A549 (cell line): Measurements from ENCODE around the gene SLC35A2.

ENCODE experiments used
- BHLHE40 ChIP-seq: IDR thresholded peaks from 2 replicates; pipeline ENCODE4 v1.6.1; 2012; ENCODE audit warnings: low read depth, low read length, inconsistent platforms
- CBX2 ChIP-seq: fragments of 200-600 bp; sonication (generic); IDR thresholded peaks from 2 replicates; pipeline ENCODE4 v1.6.1; 2016; ENCODE audit warnings: low read depth, mild to moderate bottlenecking, borderline replicate concordance
- CEBPB ChIP-seq, 2 experiments: fragments of >200 bp in 1 of 2; sonication (Bioruptor Twin) in 1 of 2; formaldehyde crosslinking in 1 of 2; IDR thresholded peaks; 2 replicates each; pipeline ENCODE4 v1.6.1; 2012 to 2016
- CTCF ChIP-seq: fragments of >200 bp; sonication (Bioruptor Twin); formaldehyde crosslinking; IDR thresholded peaks from 3 replicates; pipeline ENCODE4 v1.5.1; 2016
- EP300 ChIP-seq, 2 experiments: fragments of >200 bp; sonication (Bioruptor Twin); formaldehyde crosslinking; IDR thresholded peaks; 2 replicates in 1 of 2; 3 replicates in 1 of 2; pipeline ENCODE4 v1.6.1; 2016 to 2017
- KDM1A ChIP-seq: fragments of 200-600 bp; sonication (generic); IDR thresholded peaks from 2 replicates; pipeline ENCODE4 v1.6.1; 2016; ENCODE audit warnings: low read depth, mild to moderate bottlenecking
- POLR2A ChIP-seq: IDR thresholded peaks from 2 replicates; pipeline ENCODE4 v1.6.1; 2012; ENCODE audit warnings: mild to moderate bottlenecking, low read length
- POLR2AphosphoS2 ChIP-seq: conservative IDR thresholded peaks from 2 replicates; pipeline ENCODE4 v1.6.1; 2012; ENCODE audit warnings: low read length, improper control_type of control experiment, inconsistent platforms
- TF ChIP-seq, protein P1 (sequence below): IDR thresholded peaks from 2 replicates; pipeline ENCODE4 v1.6.1; 2012

DNA sequence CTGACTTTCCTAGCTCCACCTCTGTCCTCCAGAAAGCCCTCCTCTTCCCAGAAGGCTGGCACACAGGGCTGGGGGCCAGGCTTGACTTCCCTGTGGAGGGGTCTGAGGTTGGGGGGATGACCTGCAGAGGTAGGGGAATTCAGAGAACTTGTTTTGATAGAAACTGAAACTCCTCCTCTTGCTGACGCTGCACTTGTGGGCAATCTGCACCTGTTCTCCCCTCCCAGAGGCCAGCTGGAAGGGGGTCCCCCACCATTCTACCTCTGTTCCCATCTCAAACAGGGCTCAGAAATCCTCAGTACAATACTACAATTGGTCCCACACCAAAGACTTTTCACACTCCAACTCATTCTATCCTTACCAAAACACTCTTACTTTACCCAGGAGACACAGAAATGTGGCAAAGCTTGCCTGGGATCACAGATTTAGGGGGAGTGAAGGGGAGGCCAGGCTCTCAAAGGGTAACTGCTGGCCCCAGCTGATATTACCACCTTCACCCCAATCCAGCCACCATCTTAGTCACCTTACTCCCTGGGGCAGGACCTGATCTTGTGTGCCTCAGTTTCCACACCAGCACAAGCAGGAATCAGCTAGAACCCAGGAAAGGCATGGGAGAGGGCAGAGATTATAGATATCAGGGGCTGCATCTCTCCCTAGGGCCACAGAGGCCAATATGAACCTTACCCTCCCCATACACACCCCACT lies 27.4 kb upstream of the SLC35A2 start:
- TF ChIP-seq POLR2AphosphoS2, result no peak
- TF ChIP-seq, protein P1, sequence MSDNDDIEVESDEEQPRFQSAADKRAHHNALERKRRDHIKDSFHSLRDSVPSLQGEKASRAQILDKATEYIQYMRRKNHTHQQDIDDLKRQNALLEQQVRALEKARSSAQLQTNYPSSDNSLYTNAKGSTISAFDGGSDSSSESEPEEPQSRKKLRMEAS, result no peak
- TF ChIP-seq BHLHE40, result no peak
- TF ChIP-seq KDM1A, result no peak
- no peak for TF ChIP-seq CTCF
- no peak for TF ChIP-seq EP300 (IDR thresholded peaks at IDR 0.05)
- TF ChIP-seq POLR2A, result no peak
- TF ChIP-seq CBX2, result no peak
- no peak for TF ChIP-seq CEBPB (IDR thresholded peaks at IDR 0.05)
